Transverse colon (tissue), 4 donors: ENCODE measurements around the gene TP53TG5. TPM values are rescaled to one million over a fixed set of nuclear protein-coding genes. Genes with fewer than 3 reads are reported as not detected.
"Not testable (repeated sequence)": the region's sequence is repeated elsewhere in the genome, so short reads cannot be mapped to it uniquely, and the experiment has no call there.

ENCODE experiments used
- DNase-seq: peaks from one replicate; pipeline ENCODE4 v3.0.0-alpha.2; 2019
- H3K27ac ChIP-seq, 4 donors: fragments of 200-600 bp; sonication (generic); 2 replicates each; pipeline ENCODE4 v1.5.1; 2016 to 2018; ENCODE audit warnings: inconsistent platforms in 4 of 4
- H3K27me3 ChIP-seq: fragments of 200-600 bp; sonication (generic); 2 replicates; pipeline ENCODE4 v1.5.1; 2017; ENCODE audit warnings: inconsistent platforms
- H3K36me3 ChIP-seq, 4 donors: fragments of 200-600 bp; sonication (generic); 2 replicates each; pipeline ENCODE4 v1.5.1; 2017 to 2019; ENCODE audit warnings: inconsistent platforms in 4 of 4
- H3K4me1 ChIP-seq, 4 donors: fragments of 200-600 bp; sonication (generic); 2 replicates each; pipeline ENCODE4 v1.5.1; 2017 to 2020; ENCODE audit warnings: inconsistent platforms in 4 of 4
- H3K4me3 ChIP-seq, 4 donors: fragments of 200-600 bp; sonication (generic); 1 replicate in 1 of 4; 2 replicates in 3 of 4; pipeline versions ENCODE4 v1.5.1 to v1.6.1; 2017 to 2019; ENCODE audit warnings: inconsistent platforms in 4 of 4
- H3K9me3 ChIP-seq, 2 donors: fragments of 200-600 bp; sonication (generic); 2 replicates each; pipeline ENCODE4 v1.5.1; 2017 to 2019; ENCODE audit warnings: inconsistent platforms in 2 of 2
- CTCF ChIP-seq, 5 experiments: fragments of 200-600 bp in 3 of 5; fragments of 450-650 bp in 2 of 5; sonication (generic) in 3 of 5; IDR thresholded peaks; 1 replicate in 2 of 5; 2 replicates in 3 of 5; pipeline ENCODE4 v1.5.1; 2016 to 2017; ENCODE audit warnings: antibody characterized with exemption in 5 of 5, inconsistent platforms in 3 of 5, mild to moderate bottlenecking in 2 of 5, moderate library complexity in 1 of 5
- EP300 ChIP-seq: sonication (generic); formaldehyde crosslinking; IDR thresholded peaks from one replicate; pipeline ENCODE4 v1.6.1; 2017; ENCODE audit warnings: antibody characterized with exemption, low read depth
- POLR2A ChIP-seq: fragments of 450-650 bp; IDR thresholded peaks from one replicate; pipeline ENCODE4 v1.6.1; 2016; ENCODE audit warnings: antibody characterized with exemption, mild to moderate bottlenecking, moderate library complexity
- POLR2AphosphoS5 ChIP-seq, 3 donors: sonication (generic); formaldehyde crosslinking; IDR thresholded peaks; one replicate each; pipeline ENCODE4 v1.6.1; 2016; ENCODE audit warnings: antibody characterized with exemption in 3 of 3
- WGBS, 2 donors: methylation state at CpG; one replicate each; pipeline ENCODE4 v1.1.5; 2018; ENCODE audit warnings: low coverage in 1 of 2; 5-methylcytosine and 5-hydroxymethylcytosine counted together
- in situ Hi-C, 4 donors: fragments of 200-750 bp; cut with MboI; loops; one replicate each; pipeline versions ENCODE4 v1.15.0 to v1.15.1; 2017; ENCODE audit warnings: low sequenced_read_pairs in 3 of 4, low pct_ligation_motif_present in 1 of 4, low pct_unique_long_range_greater_than_20kb in 1 of 4
- intact Hi-C: fragments of 100-400 bp; cut with DNase I; formaldehyde crosslinking; loops from one replicate; pipeline ENCODE4 v1.15.1; 2023; ENCODE audit warnings: low total_unique reads
- total RNA-seq, 4 donors: library from RNA; depleted of rRNA; stranded (reverse); fragments of >200 nt; gene quantifications; one replicate each; pipeline ENCODE4 v1.1.0, GENCODE V29; 2016

TP53TG5 gene
- total RNA-seq, 4 donors from 2014 or later = 0.14 TPM; not detected in 3

GRCh38 chr20:45355209-45356084, 22.7 kb downstream of the TP53TG5 start:
- H3K4me3 ChIP-seq = no peak overlapping the region
- DNase-seq = no peak
- peaks cover 28 to 54% (median 32%) of the 10 kb centered on the region in 4 donors for H3K4me1 ChIP-seq
- H3K9me3 ChIP-seq = no peaks in the 10 kb centered on the region
- no peaks in the 10 kb centered on the region for H3K36me3 ChIP-seq
- intact Hi-C loops = no loop called here
- 74 to 77% methylated on average over 4 to 5 of the region's 5 CpGs for WGBS, 2 donors
- TF ChIP-seq CTCF (IDR thresholded peaks at IDR 0.05) = no peak
- TF ChIP-seq POLR2A = no peak
- TF ChIP-seq POLR2AphosphoS5 (IDR thresholded peaks at IDR 0.05) = peak in 2 of 3 donors; percentile 22 to 49
- TF ChIP-seq EP300 = no peak
- in situ Hi-C loops = no loop called here
- H3K27me3 ChIP-seq = no peaks in the 10 kb centered on the region
- peak overlapping the region; percentile 68 to 94 (median 80) for H3K27ac ChIP-seq

GRCh38 chr20:45354423-45355208, 23.5 kb downstream of the TP53TG5 start:
- H3K9me3 ChIP-seq = no peaks in the 10 kb centered on the region
- TF ChIP-seq CTCF (IDR thresholded peaks at IDR 0.05) (no peak), POLR2A (no peak), EP300 (no peak), POLR2AphosphoS5 (IDR thresholded peaks at IDR 0.05) (no peak)
- H3K27ac ChIP-seq = peak overlapping the region; percentile 68 to 94 (median 80)
- no peaks in the 10 kb centered on the region for H3K36me3 ChIP-seq
- DNase-seq = no peak
- H3K4me1 ChIP-seq = peaks cover 20 to 45% (median 27%) of the 10 kb centered on the region in 4 donors
- no peak overlapping the region for H3K4me3 ChIP-seq
- WGBS, 2 donors = 63 to 76% methylated on average over 7 to 9 of the region's 9 CpGs
- in situ Hi-C loops (no loop called here), intact Hi-C loops (no loop called here)
- H3K27me3 ChIP-seq = no peaks in the 10 kb centered on the region

DNA sequence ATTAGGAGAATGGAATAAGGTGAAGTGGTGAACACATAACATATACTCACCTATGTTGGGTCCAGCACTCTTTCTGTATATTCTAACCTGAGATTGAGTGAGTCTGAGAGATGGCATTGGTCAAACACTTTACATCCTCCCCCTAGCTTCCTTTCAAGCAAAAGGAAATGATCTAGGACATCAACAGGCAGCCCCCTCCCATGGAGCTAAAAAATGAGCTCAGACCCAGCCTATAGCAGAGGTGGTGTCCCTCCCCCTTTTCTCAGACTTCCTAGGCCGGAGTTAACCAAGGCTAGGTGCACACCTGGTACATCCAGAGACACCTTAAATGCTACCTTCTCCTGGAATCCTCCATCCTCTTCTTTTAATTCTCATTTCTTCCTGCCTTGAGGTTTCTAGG, 24.4 kb downstream of the TP53TG5 start:
- no peaks in the 10 kb centered on the region for H3K36me3 ChIP-seq
- no peaks in the 10 kb centered on the region for H3K9me3 ChIP-seq
- WGBS, 2 donors = 94 to 100% methylated on average over 1 of the region's 1 CpG
- in situ Hi-C loops (no loop called here), intact Hi-C loops (no loop called here)
- no peak overlapping the region for H3K4me3 ChIP-seq
- TF ChIP-seq POLR2AphosphoS5 (IDR thresholded peaks at IDR 0.05) (no peak), POLR2A (no peak), EP300 (no peak), CTCF (IDR thresholded peaks at IDR 0.05) (no peak)
- peaks cover 14 to 40% (median 20%) of the 10 kb centered on the region in 4 donors for H3K4me1 ChIP-seq
- no peaks in the 10 kb centered on the region for H3K27me3 ChIP-seq
- H3K27ac ChIP-seq = peak overlapping the region; percentile 68 to 94 (median 80)
- no peak for DNase-seq

DNA sequence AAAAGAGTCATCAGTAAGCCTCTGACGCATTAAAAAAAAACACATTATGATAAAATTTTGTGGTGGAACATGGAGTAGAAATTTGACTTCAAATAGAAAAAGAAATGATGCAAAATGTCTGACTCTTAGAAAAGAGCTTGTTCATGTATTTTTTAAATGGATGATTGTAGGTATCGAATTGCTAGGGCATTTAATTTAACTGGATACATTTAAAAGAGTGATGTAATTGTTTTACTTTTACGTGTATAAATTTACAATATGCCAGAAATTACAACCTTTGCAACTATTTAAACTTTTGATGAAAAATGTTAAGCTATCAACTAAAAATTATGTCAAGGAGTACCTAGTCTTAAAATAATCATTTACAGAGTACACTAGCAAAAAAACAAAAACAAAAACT, 25.4 kb downstream of the TP53TG5 start:
- Histone ChIP-seq H3K4me1 (peaks cover 7 to 34% (median 11%) of the 10 kb centered on the region in 4 donors), H3K4me3 (no peak overlapping the region), H3K9me3 (no peaks in the 10 kb centered on the region), H3K36me3 (no peaks in the 10 kb centered on the region), H3K27me3 (no peaks in the 10 kb centered on the region), H3K27ac (no peak overlapping the region)
- in situ Hi-C loops (no loop called here), intact Hi-C loops (no loop called here)
- DNase-seq = no peak
- TF ChIP-seq CTCF (IDR thresholded peaks at IDR 0.05) (no peak), POLR2A (no peak), EP300 (no peak), POLR2AphosphoS5 (IDR thresholded peaks at IDR 0.05) (no peak)
- 83 to 84% methylated on average over 3 of the region's 3 CpGs for WGBS, 2 donors

DNA sequence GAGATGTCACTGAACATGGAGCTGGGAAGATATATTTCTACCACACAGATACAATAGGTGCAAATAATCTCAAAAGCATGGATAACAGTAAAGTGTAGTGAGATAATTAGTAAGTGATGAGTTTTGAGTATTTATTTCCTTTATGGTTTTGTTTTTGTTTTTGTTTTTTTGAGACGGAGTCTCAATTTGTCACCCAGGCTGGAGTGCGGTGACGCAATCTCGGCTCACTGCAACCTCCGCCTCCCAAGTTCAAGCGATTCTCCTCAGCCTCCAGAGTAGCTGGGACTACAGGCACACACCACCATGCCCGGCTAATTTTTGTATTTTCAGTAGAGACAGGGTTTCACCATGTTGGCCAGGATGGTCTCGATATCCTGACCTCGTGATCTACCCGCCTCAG, 27.3 kb downstream of the TP53TG5 start:
- peaks cover 8 to 38% (median 16%) of the 10 kb centered on the region in 4 donors for H3K4me1 ChIP-seq
- DNase-seq, in situ Hi-C loops, H3K4me3 ChIP-seq, H3K36me3 ChIP-seq, intact Hi-C loops, H3K9me3 ChIP-seq, H3K27ac ChIP-seq, H3K27me3 ChIP-seq: not testable (repeated sequence)
- 91 to 96% methylated on average over 9 to 10 of the region's 10 CpGs for WGBS, 2 donors
